ENCODE measurements around the gene CFAP57. TPM values are rescaled to one million over a fixed set of nuclear protein-coding genes. Genes with fewer than 3 reads are reported as not detected.
"Not testable (repeated sequence)": the region's sequence is repeated elsewhere in the genome, so short reads cannot be mapped to it uniquely, and the experiment has no call there.

CFAP57 gene
- total RNA-seq = 0.14 and 0.17 TPM in 2 replicates

DNA sequence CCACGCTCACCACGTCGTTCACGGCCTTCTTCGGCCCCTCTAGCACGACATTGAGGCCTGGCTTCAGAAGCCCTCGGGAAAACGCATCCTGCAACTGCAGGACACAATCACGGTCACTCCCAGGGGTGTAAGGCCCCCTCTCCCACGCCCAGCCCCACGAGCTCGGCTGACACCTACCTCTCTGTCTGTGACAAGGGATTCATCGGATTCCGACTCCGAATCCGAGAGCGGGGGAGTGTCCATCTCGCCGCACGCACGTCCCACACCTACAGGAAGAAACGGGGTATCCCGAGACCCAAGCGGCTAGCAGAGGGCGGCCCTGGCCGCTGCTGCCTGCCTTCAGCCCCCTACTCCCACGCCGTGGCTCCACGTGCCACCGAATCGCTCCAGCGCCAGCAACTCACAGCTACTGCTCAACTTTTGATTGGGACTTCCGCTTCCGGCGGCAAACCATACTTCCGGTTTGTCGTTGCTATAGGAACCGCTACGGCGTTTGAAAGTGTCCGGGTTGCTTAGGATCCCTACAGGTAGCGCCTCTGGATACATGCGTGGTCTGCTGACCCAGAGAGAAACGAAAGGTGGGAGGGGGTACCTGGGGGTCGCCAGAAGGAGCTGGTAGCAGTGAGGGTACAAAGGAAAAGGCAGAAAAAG is at the start of gene CFAP57, which contains the start of gene EBNA1BP2:
TSS of gene CFAP57 (plus strand) at position 455 of the 651 bp plus-strand sequence. CDS start 424 bp downstream, outside the sequence.
TSS of gene EBNA1BP2 (minus strand) at position 415 of the 651 bp plus-strand sequence. CDS start at position 243, 172 bp downstream.
- peak; percentile 95 for DNase-seq

DNA sequence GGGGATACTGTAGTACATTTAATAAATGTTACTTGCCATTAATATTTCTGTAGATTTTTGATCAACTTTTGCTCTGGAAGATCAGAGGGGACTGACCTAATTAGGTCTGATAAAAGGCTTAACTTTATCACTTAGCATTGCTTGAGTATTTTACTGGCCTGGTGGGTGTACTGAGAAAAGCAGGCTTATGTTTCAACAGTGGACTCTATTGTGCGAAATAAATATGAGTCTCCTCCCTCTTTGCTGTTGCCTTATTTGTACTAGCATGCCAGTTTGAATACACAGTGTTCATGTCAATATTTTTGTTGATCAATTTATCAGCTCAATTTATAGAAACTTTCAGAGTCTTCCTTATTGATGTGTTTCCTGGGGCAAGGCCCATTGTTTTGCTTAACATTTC is 49.1 kb upstream of the CFAP57 start:
- DNase-seq = no peak

DNA sequence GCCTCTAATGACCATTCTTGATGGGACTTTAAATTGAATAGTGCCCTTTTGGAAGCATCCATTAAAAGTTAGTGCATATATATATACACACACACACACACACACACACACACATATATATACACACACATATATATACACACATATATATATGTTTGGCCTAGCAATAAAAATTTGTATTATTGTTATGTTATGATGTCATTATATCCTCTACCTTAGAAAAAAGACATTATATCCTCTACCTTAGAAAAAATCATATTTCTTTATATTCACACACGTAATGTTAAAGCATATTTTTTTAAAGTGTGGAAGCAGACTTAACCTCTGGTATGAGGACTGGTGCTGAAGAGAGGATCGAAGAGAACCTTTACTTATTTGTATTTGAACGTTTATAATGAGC is 43.3 kb upstream of the CFAP57 start:
- no peak for DNase-seq

DNA sequence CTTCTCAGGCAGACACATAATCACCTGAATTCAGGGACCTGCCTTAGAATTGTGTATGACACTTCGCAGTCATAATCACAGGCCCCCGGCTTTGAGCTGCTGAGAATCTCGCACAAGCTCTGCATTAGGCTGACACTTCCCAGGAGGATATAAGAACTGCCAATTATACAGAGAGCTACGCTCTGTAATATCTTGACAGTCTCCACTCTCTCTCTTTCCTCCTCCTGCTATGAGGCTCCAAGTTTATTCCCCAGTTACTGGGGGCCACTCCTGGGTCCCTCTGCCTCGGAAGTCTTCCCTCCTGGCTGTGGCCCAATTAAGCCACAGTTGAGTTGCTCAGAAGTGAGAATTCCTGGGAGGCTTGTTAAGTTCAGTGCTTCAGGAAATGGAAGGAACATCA is 42.7 kb upstream of the CFAP57 start:
- no peak for DNase-seq

DNA sequence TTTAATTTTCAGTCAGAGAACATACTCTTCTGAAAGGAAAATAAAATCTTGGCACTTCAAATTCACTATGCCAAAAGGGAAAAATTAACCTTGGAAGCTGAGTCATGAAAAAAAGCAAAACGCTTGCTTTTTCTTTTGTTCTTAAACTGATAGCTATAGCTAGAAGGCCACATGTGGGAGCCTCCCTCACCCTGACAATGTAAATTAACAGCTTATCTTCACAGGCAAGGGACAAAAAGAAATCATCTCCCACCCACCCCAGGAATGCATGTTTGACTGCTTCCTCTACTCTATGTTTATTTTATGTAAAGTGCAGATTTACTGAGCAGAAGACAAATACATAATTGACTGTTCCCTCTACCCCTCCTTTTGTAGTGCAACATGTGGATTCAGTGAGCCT is 38.1 kb upstream of the CFAP57 start:
- DNase-seq = no peak

DNA sequence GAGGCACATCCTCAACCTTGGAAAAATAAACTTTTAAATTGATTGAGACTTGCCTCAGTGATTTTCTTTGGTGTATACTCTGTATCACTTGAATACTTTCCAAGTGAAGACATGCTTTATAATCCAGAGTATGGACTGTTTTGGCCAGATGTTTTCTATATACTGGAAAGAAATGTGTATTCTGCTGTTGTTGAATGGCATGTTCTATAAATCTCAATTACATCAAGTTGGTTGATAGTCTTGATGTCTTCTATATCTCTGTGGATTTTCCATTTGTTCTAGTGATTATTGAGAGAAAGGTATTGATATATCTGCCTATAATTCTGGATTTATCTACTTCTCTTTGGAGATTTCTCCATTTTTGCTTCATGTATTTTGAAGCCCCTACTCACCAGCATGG is 37.5 kb upstream of the CFAP57 start:
- no peak for DNase-seq

DNA sequence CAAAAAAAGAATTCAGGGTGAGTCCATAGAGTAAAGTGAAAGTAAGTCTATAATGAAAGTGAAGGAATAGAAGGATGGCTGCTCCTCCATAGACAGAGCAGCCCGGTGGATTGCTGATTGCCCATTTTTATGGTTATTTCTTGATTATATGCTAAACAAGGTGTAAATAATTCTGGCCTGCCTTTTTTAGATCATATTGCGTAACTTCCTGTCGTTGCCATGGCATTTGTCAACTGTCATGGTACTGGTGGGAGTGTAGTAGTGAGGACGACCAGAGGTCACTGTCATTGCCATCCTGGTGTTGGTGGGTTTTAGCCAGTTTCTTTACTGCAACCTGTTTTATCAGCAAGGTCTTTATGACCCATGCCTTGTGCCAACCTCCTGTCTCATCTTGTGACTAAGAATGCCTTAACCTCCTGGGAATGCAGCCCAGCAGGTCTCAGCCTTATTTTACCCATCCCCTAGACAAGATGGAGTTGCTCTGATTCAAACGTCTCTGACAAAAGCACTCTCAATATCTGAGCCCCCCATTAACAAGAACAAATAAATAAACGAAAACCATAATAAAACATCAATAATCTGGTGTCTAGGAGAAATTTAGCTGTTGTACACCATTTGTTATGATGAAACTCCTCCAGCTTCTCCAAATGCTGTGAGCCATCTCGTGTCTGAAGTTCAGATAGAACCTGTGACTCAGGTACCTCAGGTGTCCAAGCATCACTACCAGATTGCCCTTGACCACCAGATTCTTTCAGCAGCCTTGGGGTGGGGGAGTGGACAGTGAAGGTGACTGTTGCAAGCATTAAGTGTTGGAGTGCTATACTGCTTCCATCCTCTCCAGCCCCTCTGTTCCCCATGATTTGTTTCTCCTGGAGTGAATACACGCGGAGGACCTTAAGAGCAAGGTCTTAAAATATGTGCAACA is 36.0 kb upstream of the CFAP57 start:
- DNase-seq = no peak

DNA sequence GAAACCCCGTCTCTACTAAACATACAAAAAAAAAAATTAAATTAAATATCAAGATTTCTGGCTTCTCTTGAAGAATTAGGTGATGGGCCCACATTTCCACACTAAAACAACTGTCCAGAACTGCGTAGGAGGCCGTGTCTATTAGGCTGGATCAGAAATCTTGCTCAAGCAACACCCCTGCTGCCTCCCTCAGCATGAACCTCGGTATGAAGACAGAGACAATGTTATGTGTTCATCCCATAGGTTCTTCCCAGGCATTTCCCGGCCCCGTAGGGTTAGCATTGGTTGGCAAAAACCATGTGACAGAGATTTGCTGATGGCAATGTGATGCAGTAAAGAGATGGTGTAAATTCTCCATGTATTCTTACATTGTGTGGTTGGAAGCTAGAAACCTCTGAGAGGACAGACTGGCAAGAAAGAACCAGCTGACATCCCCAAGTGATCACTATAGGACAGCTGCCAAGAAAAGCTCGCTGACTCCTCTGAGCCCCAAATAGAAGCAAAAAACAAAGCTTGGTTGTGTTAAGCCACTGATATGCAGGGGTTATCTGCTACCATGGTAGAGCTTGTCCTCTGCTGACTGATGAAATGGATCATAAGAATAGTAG is 34.6 kb upstream of the CFAP57 start:
- no peak for DNase-seq

DNA sequence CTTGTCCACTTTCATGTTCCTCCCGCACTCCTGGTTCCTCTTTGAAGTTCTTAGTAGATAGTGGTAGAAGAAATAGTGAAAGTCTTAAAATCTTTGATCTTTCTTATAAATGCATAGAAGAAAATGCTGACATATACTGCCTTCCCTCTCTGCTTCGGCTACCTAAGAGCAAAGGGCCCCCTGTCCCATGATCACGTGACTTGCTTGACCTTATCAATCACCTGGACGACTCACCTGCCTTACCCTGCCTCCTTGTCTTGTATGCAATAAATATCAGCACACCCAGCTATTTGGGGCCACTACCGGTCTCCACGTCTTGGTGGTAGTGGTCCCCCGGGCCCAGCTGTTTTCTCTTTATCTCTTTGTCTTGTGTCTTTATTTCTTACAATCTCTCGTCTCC is 32.8 kb upstream of the CFAP57 start:
- not testable (repeated sequence) for DNase-seq

DNA sequence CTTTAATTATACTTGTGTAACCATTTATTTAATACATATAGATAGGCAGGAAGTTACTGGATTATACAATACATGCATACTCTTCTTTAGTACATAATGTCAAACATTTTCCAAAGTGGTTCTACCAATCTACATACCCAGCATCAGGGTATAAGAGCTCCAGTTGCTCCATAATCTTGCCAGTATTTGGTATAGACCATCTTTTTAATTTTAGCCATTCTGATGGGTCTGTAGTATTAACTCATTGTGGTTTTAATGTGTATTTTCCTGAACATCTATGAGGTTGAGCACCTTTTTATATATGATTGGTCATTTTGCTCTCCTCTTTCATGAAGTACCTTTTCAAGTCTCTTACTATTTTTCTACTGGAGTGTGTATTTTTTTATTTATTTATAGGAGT is 32.1 kb upstream of the CFAP57 start:
- DNase-seq = no peak

DNA sequence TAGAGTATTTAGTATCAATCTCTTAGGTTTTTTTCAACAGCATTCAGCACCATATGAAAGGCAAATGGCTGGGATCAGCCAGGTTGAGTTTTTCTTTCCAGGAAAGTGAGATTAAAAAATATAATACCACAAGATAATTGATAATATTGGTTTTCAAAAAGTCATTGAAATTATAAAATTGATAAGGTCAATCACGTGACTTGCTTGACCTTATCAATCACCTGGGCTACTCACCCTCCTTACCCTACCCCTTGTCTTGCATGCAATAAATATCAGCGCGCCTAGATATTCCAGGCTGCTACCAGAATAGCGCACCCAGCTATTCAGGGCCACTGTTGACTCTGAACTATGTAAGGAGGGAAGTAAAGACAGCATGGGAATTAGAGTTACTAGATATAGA is 31.5 kb upstream of the CFAP57 start:
- no peak for DNase-seq

DNA sequence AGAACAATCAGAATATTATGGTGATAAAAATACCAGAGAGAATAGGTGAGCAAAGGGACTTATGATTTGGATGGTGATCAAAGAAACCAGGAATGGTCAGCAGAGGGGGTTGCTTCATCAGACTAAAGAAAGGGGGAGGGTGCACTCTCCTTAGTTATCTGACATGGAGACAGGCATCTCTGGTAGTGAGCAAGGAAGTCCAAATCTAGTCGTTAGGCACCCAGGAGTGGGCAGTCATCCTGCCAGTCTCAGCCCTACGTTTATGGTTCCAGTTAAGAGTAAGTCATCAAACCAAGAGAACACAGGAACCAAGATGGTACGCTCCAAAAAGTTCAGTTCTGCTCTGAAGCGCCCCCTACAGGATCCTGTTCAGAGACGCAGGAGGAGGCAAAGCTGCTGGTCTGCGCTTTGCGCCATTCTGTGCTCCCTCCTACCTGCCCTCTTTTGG is 28.7 kb upstream of the CFAP57 start:
- peak; percentile 25 for DNase-seq

DNA sequence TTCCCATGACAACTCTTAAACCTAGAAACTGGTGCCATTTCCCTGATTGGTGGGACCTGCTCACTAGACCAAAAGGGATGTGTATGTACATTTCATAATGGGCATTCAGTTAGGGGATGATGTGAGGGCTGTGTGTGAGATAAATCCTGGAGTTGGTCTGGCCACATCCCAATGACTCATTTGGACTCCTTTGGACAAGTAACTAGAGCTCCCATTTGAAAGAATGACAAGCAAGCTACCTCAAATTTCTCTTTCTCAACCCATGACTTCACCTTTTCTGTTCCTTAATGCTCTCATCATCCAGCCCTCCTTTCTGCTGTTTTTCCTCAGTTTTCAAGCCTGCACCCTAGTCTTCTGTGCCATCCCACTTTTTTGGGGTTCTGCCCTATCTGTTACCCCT is 27.9 kb upstream of the CFAP57 start:
- no peak for DNase-seq

DNA sequence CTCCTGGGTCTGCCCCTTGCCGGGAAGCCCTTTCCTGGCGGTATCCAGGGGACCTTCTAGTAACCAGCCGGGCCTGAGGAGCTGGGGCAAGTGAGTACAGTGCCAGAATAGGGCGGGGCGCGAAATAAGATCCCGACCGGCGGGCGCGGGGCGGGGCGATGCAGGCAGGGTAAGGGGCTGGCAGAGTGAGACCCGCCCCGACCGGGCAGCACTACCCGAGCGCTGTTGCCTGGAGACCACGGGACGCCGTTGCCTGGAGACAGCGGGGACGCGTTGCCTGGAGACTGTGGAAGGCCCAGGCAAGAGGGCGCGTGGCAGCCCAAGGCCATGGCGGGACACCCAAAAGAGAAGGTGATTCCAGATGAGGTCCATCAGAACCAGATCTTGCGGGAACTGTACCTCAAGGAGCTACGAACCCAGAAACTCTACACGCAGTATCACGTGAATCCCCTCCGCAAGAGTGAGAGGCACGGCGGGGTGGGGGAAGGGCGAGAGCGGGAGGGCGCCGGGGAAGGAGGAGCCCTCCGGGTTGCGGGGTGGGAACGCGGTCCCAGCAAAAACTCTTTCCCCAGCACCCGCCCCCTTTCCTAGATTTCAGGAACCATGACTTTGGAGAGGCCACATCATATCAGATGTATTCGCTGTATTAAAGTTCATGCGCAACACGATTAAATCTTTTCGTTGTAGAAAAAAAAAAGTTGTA is 24.4 kb upstream of the CFAP57 start:
- DNase-seq = peak; percentile 73

DNA sequence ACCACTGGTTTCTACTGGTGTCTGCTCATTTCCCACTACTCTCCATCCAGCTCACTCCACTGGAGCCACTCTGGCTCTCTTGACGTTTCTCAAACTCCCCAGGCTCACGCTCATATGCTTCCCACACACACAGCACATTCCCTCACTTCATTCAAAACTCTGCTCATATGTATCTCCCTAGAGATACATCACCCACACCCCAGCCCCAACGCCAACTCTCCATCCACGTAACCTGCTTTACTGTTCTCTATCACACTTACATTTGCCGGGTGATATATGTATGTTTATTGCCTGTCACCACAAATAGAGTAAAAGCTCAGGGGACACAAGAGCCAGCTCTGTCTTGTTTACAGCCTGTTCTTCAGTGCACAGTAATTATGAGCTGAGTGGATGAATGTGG is 22.2 kb upstream of the CFAP57 start:
- DNase-seq = no peak

DNA sequence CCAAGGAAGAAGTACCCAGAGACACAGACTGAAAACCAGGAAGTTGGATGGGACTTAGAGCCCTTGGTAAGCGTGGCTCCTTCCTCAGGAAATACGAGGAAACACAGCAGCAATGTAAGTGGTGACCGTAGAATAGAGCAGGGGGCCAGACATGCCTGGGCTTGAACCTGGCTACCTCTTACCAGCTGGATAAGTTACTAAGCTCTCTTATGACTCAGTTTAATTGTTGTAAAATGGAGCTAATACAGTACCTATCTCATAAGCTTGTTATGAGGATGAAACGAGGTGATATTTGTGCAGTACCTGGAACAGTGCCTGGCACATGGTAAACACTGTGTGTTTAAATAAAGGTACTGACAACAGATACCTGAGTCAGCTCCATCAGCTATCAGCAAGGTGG is 19.3 kb upstream of the CFAP57 start:
- DNase-seq = peak; percentile 31

DNA sequence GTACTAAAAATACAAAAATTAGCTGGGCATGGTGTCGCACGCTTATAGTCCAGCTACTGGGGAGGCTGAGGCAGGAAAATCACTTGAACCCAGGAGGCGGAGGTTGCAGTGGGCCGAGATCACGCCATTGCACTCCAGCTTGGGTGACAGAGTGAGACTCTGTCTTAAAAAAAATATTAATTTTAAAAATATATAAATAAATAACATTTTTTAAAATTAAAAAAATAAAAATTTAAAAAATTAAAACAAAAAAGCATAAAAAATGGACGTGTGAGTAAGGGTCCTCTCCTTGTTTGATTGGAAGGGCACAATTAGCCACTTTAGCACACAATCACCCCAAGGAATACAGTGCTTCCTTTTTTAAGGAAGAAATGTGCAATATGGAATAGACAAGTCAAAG is 18.7 kb upstream of the CFAP57 start:
- no peak for DNase-seq

DNA sequence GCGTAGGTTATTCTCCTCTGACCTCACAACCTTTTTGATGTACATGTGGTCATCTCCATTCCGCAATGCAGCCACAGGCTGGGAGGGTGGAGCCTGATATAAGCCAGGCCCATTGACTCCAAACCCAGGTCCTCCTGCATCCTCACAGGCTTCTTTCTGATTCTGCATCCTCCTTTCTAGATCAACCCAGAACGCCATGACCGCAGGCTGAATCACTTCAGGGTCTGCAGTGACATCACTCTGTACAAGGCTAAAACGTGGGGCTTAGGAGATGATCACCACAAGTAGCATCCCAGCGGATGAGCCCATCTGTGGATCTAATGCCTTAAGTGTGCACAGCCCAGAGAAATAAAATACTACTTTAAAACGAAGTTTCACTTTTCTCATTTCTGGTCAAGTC is 16.1 kb upstream of the CFAP57 start:
- no peak for DNase-seq

DNA sequence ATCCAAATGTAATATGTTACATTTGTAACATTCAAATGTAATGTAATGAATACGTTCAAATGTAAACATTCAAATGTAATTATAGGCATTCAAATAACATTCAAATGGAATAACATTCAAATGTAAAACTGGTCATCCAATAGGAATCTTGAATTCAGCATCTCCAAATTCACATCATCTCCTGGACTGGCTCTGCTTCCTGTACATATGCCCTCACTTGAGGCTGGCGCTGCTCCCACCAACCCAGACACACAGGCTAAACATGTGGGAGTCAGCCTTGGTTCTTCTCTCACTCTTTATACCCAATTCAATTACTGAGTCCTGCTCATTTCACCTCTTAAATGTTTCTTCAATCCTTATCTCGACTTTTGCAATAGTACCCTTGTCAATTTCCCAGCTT is 7.0 kb upstream of the CFAP57 start:
- no peak for DNase-seq

DNA sequence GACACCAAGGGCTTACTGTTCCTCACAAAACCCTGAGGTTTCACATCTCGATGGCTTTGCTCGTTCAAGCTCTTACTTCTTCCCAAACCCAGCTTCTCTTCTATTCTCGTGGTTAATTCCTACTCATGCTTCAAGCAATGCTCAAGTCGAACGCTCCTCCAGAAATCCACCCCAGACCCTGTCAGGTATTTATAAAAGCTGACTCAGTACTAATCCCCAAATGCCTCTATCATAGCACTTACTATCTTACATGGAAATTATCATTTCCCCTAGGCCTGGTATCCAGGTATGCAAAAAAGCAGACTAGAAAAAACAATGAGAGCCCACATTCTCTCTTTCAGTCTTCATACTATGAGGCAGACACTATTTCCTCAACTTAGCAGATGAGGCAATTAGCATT is 6.4 kb upstream of the CFAP57 start:
- DNase-seq = no peak

DNA sequence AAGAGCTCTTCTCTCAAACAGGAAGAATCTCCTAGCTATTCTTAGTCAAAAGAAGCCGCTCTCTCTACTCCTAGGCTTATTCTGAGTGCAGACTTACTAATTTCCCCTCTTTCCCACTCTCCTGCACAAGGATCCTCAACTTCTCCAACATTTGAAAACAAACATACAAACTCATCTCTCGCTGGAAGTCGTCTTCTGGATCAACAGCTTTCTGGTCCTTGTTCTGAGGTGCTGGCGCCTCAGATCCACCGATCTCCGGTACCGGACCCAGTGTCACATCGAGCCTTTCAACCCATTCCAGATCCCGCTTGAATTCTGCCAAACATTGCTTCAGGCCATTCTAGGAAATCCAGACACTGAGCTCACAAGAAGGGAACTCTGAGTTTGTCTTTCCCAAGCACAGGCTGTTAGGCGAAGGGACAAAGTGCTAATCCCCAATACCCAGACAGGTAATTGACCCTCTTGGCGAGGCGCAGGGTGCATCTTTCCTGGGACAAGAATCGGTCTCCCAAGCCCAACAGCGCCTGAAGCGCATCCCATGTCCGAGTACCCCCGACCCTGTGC is 736 bp upstream of the CFAP57 start:
- peak; percentile 13 for DNase-seq

DNA sequence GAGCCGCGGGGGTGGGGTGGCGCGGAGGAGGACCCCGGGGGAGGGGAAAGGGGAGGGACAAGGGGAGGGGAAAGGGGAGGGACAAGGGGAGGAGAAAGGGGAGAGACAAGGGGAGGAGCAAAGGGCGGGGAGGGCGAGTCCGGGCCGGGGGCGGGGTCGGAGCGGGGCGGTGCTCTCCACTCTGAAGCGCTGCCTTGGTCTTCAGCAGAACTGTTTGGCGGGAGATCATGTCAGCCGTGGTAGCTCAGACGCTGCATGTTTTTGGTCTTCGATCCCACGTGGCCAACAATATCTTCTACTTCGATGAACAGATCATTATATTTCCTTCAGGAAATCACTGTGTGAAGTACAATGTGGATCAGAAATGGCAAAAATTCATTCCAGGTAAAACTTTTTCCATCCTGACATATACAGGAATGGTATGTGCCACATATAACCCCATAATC is 420 bp downstream of the CFAP57 start:
- peak; percentile 91 for DNase-seq
